Measurements from ENCODE around the gene HDAC5. TPM values are rescaled to one million over a fixed set of nuclear protein-coding genes. Genes with fewer than 3 reads are reported as not detected.
A peak's percentile ranks its signal among the peaks of the same experiment; 100 is the strongest.

HDAC5 gene
- total RNA-seq, 1 donor = 36.7 TPM

DNA sequence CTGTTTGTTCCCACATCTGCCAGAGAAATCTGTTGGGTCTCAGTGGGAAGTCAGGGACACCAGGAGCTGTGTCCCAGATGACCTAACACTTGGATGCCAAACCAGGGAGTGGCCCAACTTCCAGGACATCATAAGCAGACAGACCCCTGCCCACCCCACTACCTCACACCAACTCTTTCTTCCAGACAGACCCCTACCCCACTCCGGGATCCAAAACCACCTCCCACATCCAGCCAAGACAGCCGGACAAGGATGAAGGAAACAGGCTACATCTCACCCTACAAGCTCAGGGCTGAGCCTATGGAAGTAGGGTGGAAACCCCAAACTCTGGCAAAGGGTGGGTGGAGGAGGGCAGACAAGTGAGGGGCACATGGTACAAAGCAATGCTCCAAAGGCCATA, 3.6 kb downstream of the HDAC5 start:
- H3K4me3 ChIP-seq (ENCODE audit: low read depth, low read length) = no peak overlapping the region
- no peak for TF ChIP-seq CTCF (IDR thresholded peaks at IDR 0.05; ENCODE audit: insufficient read depth, low read depth, low read length)
- no peak for DNase-seq (ENCODE audit: low read depth)

GRCh38 chr17:44119062-44119461, 4.4 kb downstream of the HDAC5 start:
- no peak overlapping the region for H3K4me3 ChIP-seq (ENCODE audit: low read depth, low read length)
- TF ChIP-seq CTCF (IDR thresholded peaks at IDR 0.05; ENCODE audit: insufficient read depth, low read depth, low read length) = no peak
- no peak for DNase-seq (ENCODE audit: low read depth)

DNA sequence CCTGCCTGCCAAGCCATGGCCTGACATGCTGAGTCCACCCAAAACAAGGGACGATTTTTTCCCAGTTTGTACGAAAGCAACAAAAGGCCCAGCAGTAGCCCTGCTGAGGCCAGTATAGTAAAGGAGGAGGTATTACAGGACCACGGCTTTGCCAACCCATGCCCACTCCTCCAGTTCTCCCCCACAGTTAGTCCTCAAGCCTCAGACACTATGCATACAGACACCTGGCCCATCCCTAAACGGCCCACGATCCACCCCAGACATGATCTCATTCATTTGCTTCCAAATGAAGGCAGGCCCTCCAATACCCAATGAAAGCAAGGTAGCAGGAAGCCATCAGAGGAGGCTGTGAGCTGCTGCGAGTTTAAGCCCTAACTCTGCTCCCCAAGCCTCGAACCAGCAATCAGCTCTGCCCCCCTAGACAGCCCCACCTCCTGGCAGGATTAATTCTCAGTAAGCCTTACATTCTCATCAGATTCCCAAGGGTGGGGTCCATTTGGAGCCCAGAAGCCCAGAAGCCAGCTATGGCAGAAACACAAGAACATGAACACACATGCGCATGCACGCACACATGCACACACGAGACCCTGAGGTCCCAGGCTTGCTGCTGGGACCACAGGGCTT, 4.9 kb downstream of the HDAC5 start:
- no peak for DNase-seq (ENCODE audit: low read depth)
- no peak for TF ChIP-seq CTCF (IDR thresholded peaks at IDR 0.05; ENCODE audit: insufficient read depth, low read depth, low read length)
- no peak overlapping the region for H3K4me3 ChIP-seq (ENCODE audit: low read depth, low read length)

GRCh38 chr17:44117351-44117750, 6.1 kb downstream of the HDAC5 start:
- DNase-seq (ENCODE audit: low read depth) = no peak
- H3K4me3 ChIP-seq (ENCODE audit: low read depth, low read length) = no peak overlapping the region
- TF ChIP-seq CTCF (IDR thresholded peaks at IDR 0.05; ENCODE audit: insufficient read depth, low read depth, low read length) = no peak

- no peak overlapping the region for H3K4me3 ChIP-seq (ENCODE audit: low read depth, low read length)
- TF ChIP-seq CTCF (IDR thresholded peaks at IDR 0.05; ENCODE audit: insufficient read depth, low read depth, low read length) = peak; percentile 96
- peak; percentile 53 for DNase-seq (ENCODE audit: low read depth)
These were observed 7.6 kb downstream of the HDAC5 start for GRCh38 chr17:44115585-44116415.

GRCh38 chr17:44113868-44114840, 9.3 kb downstream of the HDAC5 start:
- no peak for DNase-seq (ENCODE audit: low read depth)
- no peak for TF ChIP-seq CTCF (IDR thresholded peaks at IDR 0.05; ENCODE audit: insufficient read depth, low read depth, low read length)
- H3K4me3 ChIP-seq (ENCODE audit: low read depth, low read length) = no peak overlapping the region
